ENCODE measurements around the gene NPAS3.

Gene NPAS3

GRCh38 chr14:33764876-33765650, 826.4 kb downstream of the NPAS3 start:
- TF ChIP-seq, protein P1, sequence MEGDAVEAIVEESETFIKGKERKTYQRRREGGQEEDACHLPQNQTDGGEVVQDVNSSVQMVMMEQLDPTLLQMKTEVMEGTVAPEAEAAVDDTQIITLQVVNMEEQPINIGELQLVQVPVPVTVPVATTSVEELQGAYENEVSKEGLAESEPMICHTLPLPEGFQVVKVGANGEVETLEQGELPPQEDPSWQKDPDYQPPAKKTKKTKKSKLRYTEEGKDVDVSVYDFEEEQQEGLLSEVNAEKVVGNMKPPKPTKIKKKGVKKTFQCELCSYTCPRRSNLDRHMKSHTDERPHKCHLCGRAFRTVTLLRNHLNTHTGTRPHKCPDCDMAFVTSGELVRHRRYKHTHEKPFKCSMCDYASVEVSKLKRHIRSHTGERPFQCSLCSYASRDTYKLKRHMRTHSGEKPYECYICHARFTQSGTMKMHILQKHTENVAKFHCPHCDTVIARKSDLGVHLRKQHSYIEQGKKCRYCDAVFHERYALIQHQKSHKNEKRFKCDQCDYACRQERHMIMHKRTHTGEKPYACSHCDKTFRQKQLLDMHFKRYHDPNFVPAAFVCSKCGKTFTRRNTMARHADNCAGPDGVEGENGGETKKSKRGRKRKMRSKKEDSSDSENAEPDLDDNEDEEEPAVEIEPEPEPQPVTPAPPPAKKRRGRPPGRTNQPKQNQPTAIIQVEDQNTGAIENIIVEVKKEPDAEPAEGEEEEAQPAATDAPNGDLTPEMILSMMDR (IDR thresholded peaks at IDR 0.05; ENCODE audit: poor library complexity, severe bottlenecking), result no peak
- Histone ChIP-seq H3K9me3 (ENCODE audit: severe bottlenecking) (peaks cover 2% of the 10 kb centered on the region), H3K27me3 (ENCODE audit: insufficient read depth, poor library complexity, severe bottlenecking) (no peaks in the 10 kb centered on the region), H3K36me3 (ENCODE audit: low read depth) (no peaks in the 10 kb centered on the region), H3K4me3 (ENCODE audit: severe bottlenecking) (no peak overlapping the region), H3K27ac (ENCODE audit: poor library complexity, severe bottlenecking) (no peak overlapping the region), H3K4me1 (ENCODE audit: insufficient read depth, poor library complexity, severe bottlenecking) (no peaks in the 10 kb centered on the region)
- no peak for ATAC-seq (ENCODE audit: low read depth)
- no peak for DNase-seq (ENCODE audit: low spot score)

GRCh38 chr14:33767586-33768457, 829.1 kb downstream of the NPAS3 start:
- peaks cover 2% of the 10 kb centered on the region for H3K9me3 ChIP-seq (ENCODE audit: severe bottlenecking)
- H3K27ac ChIP-seq (ENCODE audit: poor library complexity, severe bottlenecking), result no peak overlapping the region
- H3K36me3 ChIP-seq (ENCODE audit: low read depth), result no peaks in the 10 kb centered on the region
- no peak overlapping the region for H3K4me3 ChIP-seq (ENCODE audit: severe bottlenecking)
- no peaks in the 10 kb centered on the region for H3K4me1 ChIP-seq (ENCODE audit: insufficient read depth, poor library complexity, severe bottlenecking)
- DNase-seq (ENCODE audit: low spot score) (no peak), ATAC-seq (ENCODE audit: low read depth) (no peak)
- TF ChIP-seq, protein P1 (IDR thresholded peaks at IDR 0.05; ENCODE audit: poor library complexity, severe bottlenecking), result no peak
- no peaks in the 10 kb centered on the region for H3K27me3 ChIP-seq (ENCODE audit: insufficient read depth, poor library complexity, severe bottlenecking)

- ATAC-seq (ENCODE audit: low read depth), result no peak
- Histone ChIP-seq H3K36me3 (ENCODE audit: low read depth) (no peaks in the 10 kb centered on the region), H3K4me3 (ENCODE audit: severe bottlenecking) (no peak overlapping the region), H3K9me3 (ENCODE audit: severe bottlenecking) (peaks cover 2% of the 10 kb centered on the region), H3K27me3 (ENCODE audit: insufficient read depth, poor library complexity, severe bottlenecking) (no peaks in the 10 kb centered on the region), H3K27ac (ENCODE audit: poor library complexity, severe bottlenecking) (no peak overlapping the region), H3K4me1 (ENCODE audit: insufficient read depth, poor library complexity, severe bottlenecking) (no peaks in the 10 kb centered on the region)
- no peak for DNase-seq (ENCODE audit: low spot score)
- TF ChIP-seq, protein P1 (IDR thresholded peaks at IDR 0.05; ENCODE audit: poor library complexity, severe bottlenecking), result no peak
Observed at GRCh38 chr14:33768458-33768830, 829.8 kb downstream of the NPAS3 start.

DNA sequence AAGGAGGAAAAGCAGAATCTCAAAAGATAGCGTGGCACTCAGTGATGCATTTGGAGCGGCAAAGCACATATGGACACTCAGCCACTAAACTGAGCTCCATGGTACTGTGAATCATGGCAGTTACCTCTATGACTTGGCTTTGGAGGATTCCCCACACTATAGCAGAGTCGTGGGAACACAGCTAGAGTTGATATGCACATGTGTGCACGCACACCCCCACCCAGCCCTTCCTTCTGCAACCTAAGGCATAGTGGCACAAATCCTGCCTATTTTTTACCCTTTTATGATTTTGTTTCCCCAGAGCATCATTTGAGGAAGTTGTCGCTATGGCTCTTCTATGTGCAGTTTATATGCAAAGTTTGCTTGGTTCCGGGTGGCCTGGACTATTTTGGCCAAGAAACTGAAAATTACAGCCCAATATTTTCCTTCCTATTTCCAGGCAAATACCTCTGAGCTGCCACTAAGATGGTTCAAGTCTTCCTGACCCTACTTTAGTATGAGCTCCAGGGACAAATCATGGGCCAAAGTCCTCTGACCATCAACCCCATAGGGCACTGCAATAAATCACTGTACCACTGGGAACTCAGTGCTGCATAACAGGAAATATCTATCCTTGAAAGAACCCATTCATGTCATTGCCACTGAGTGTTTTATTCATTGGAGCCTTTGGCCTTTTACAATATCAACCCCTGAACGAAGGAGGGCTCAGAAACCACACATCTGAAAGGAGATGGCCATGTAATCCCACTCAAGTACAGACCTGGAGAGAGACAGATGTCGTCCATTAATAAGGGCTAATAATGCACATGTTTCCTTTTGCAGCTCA, 834.7 kb downstream of the NPAS3 start:
- peaks cover 2% of the 10 kb centered on the region for H3K9me3 ChIP-seq (ENCODE audit: severe bottlenecking)
- no peaks in the 10 kb centered on the region for H3K27me3 ChIP-seq (ENCODE audit: insufficient read depth, poor library complexity, severe bottlenecking)
- no peak overlapping the region for H3K27ac ChIP-seq (ENCODE audit: poor library complexity, severe bottlenecking)
- peaks cover 8% of the 10 kb centered on the region for H3K4me1 ChIP-seq (ENCODE audit: insufficient read depth, poor library complexity, severe bottlenecking)
- H3K4me3 ChIP-seq (ENCODE audit: severe bottlenecking), result no peak overlapping the region
- no peaks in the 10 kb centered on the region for H3K36me3 ChIP-seq (ENCODE audit: low read depth)
- DNase-seq (ENCODE audit: low spot score) (no peak), ATAC-seq (ENCODE audit: low read depth) (no peak)
- TF ChIP-seq, protein P1 (IDR thresholded peaks at IDR 0.05; ENCODE audit: poor library complexity, severe bottlenecking), result no peak
